Ovary (tissue), 3 donors: ENCODE measurements around the gene NNT.

Experiments used
- POLR2A ChIP-seq: fragments of 450-650 bp; IDR thresholded peaks from one replicate; pipeline ENCODE4 v1.6.1; 2017; ENCODE audit warnings: antibody characterized with exemption, mild to moderate bottlenecking, moderate library complexity
- TF ChIP-seq, protein P1 (sequence below), 3 donors: fragments of 450-650 bp in 2 of 3; fragments of 200-600 bp in 1 of 3; IDR thresholded peaks; one replicate each; pipeline versions ENCODE4 v1.5.1 to v1.8.0; 2016 to 2022; ENCODE audit warnings: antibody characterized with exemption in 3 of 3, mild to moderate bottlenecking in 1 of 3
- donor health status: DM: no; HTN: no; CAD: no.

DNA sequence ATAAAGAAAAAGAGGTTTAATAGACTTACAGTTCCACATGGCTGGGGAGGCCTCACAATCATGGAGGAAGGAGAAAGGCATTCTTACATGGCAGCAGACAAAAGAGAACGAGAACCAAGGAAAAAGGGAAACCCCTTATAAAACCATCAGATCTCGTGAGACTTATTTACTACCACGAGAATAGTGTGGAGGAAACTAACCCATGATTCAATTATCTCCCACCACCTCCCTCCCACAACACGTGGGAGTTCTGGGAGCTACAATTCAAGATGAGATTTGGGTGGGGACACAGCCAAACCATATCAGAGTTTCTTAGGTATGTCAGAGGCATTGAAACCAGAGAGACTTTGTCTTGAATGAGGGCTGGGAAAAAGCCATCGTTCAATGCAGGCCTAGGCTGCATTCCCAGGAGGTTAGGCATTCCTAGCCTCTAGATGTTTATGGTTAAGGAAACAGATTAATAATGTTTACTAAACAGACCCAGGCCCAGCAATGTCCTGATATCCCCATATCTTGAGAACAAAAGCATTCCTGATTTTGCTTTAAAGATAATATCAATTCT is 38.6 kb upstream of the NNT start:
- TF ChIP-seq, protein P1, sequence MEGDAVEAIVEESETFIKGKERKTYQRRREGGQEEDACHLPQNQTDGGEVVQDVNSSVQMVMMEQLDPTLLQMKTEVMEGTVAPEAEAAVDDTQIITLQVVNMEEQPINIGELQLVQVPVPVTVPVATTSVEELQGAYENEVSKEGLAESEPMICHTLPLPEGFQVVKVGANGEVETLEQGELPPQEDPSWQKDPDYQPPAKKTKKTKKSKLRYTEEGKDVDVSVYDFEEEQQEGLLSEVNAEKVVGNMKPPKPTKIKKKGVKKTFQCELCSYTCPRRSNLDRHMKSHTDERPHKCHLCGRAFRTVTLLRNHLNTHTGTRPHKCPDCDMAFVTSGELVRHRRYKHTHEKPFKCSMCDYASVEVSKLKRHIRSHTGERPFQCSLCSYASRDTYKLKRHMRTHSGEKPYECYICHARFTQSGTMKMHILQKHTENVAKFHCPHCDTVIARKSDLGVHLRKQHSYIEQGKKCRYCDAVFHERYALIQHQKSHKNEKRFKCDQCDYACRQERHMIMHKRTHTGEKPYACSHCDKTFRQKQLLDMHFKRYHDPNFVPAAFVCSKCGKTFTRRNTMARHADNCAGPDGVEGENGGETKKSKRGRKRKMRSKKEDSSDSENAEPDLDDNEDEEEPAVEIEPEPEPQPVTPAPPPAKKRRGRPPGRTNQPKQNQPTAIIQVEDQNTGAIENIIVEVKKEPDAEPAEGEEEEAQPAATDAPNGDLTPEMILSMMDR (IDR thresholded peaks at IDR 0.05): no peak
- no peak for TF ChIP-seq POLR2A
